ENCODE measurements around the gene SNAPC4. TPM values are rescaled to one million over a fixed set of nuclear protein-coding genes. Genes with fewer than 3 reads are reported as not detected.

Gene SNAPC4
- total RNA-seq, 2 donors from 2014 or later, result 18.0 to 18.7 TPM

DNA sequence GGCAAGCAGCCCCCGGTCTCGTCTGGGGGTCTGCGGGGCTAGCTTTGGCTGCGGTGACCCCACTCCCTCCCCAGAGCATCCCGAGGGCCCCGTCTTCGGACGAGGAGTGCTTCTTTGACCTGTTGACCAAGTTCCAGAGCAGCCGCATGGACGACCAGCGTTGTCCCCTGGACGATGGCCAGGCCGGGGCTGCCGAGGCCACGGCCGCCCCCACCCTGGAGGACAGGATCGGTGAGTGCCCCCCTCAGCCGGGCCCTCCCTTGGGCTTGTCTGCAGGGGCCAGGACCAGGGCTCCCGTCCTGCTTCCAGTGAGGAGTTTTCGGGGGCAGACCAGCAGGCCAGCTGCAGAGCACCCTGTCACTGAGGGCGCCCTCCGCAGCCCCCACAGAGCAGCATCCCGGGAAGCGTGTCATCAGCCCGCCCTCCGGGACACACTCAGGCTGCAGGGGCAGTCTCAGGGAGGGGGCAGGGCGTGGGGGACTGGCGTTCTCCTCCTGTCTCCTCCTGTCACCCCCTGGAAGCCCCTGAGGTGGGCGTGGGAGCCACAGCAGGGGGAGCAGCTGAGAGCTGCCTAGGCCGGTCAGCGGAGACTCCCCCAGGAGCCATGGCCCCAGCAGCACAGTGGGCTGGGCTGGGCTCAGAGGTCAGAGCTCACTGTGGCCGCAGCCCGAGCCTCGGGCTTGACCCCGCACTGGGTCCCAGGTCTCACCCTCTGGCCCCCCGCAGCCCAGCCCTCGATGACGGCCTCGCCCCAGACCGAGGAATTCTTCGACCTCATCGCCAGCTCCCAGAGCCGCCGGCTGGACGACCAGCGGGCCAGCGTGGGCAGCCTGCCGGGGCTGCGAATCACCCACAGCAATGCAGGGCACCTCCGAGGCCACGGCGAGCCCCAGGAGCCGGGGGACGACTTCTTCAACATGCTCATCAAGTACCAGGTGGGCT lies 44.1 kb downstream of the SNAPC4 start:
- H3K4me1 Mint-ChIP-seq, result no peaks in the 10 kb centered on the region
- H3K4me1 ChIP-seq (ENCODE audit: control insufficient read depth, insufficient read depth, low read length), result no peaks in the 10 kb centered on the region
- no peaks in the 10 kb centered on the region for H3K27me3 ChIP-seq (ENCODE audit: control insufficient read depth, insufficient read depth, low read length, poor library complexity, severe bottlenecking)
- no peak overlapping the region for H3K9ac ChIP-seq (ENCODE audit: extremely low read depth, low read length, poor library complexity, severe bottlenecking)
- TF ChIP-seq, protein P1, sequence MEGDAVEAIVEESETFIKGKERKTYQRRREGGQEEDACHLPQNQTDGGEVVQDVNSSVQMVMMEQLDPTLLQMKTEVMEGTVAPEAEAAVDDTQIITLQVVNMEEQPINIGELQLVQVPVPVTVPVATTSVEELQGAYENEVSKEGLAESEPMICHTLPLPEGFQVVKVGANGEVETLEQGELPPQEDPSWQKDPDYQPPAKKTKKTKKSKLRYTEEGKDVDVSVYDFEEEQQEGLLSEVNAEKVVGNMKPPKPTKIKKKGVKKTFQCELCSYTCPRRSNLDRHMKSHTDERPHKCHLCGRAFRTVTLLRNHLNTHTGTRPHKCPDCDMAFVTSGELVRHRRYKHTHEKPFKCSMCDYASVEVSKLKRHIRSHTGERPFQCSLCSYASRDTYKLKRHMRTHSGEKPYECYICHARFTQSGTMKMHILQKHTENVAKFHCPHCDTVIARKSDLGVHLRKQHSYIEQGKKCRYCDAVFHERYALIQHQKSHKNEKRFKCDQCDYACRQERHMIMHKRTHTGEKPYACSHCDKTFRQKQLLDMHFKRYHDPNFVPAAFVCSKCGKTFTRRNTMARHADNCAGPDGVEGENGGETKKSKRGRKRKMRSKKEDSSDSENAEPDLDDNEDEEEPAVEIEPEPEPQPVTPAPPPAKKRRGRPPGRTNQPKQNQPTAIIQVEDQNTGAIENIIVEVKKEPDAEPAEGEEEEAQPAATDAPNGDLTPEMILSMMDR (conservative IDR thresholded peaks at IDR 0.05), result no peak
- no peak for DNase-seq
- no peaks in the 10 kb centered on the region for H3K9me3 ChIP-seq (ENCODE audit: control insufficient read depth, low read length)
- no peak overlapping the region for H3K4me3 Mint-ChIP-seq
- no peak overlapping the region for H3K4me3 ChIP-seq (ENCODE audit: low read length)
- H3K27me3 Mint-ChIP-seq (ENCODE audit: insufficient read depth), result no peaks in the 10 kb centered on the region
- no peaks in the 10 kb centered on the region for H3K9me3 Mint-ChIP-seq
- H3K27ac Mint-ChIP-seq, result no peak overlapping the region
- no peaks in the 10 kb centered on the region for H3K36me3 ChIP-seq (ENCODE audit: control insufficient read depth, insufficient read depth, low read length)
- H3K36me3 Mint-ChIP-seq (ENCODE audit: low read depth), result no peaks in the 10 kb centered on the region
- WGBS, 2 experiments (ENCODE audit: insufficient coverage in 1 of 2, insufficient read length in 1 of 2), result 94% methylated on average over 42 to 54 of the region's 54 CpGs
- no peak overlapping the region for H3K27ac ChIP-seq (ENCODE audit: low read depth, low read length)

DNA sequence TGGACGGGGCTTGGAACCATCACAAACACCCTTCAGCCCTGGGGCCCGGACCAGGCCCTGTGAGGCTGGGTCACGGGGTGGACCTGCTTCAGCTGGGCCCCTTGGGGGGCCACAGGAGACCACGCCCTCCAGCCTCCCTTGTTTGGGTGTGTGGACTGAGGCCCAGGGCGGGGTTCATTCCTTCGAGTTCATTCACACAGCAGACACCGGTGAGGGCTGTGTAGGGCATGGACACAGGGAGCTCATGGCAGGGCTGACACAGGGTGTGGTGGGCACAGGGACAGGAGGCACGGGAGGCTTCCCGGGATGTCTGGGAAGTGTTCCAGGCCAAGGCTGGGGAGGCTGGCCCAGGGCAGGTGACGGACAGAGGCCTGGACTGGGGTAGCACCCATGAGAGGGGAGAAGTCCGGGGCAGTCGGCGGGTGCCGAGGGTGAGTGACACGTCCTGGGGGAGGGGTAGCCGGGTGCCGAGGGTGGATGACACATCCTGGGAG lies 45.3 kb downstream of the SNAPC4 start:
- no peaks in the 10 kb centered on the region for H3K36me3 Mint-ChIP-seq (ENCODE audit: low read depth)
- no peak overlapping the region for H3K27ac Mint-ChIP-seq

DNA sequence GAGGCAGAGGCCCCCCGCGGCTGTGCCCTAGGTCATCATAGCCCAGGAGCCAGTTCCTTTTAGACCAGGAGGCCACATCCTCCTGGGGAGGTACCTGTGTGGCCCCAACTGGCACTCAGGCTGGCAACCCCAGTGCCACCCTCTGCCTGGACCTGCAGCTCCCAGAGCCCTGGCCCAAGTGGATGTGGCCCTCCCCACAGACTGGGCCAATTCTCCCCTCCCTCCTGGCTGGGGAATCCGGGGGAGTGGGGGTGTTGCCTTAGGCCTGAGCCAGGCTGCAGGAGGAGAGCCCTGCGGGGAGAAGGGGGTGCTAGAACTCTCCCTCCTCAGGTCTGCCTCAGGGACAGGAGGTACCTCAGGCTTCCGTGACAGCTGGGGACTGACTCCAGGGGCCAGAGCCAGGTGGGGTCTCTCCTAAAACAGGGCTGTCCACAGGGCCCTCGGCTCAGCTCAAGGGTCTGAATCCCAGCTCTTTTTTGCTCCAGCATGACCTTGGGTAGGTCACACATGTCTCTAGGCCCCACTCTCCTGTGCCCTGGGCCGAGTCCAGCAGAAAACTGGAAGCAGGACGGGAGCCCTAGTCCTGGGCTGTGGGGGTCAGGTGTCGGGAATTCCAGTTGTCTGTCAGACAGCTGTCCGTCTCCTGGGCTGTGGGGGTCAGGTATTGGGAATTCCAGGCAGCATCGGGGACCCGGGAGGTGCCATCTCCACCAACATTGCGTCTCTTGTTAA lies 46.0 kb downstream of the SNAPC4 start:
- Mint-ChIP-seq H3K4me1 (no peaks in the 10 kb centered on the region), H3K27ac (no peak overlapping the region), H3K4me3 (no peak overlapping the region), H3K36me3 (ENCODE audit: low read depth) (no peaks in the 10 kb centered on the region), H3K9me3 (no peaks in the 10 kb centered on the region), H3K27me3 (ENCODE audit: insufficient read depth) (no peaks in the 10 kb centered on the region)
- Histone ChIP-seq H3K9ac (ENCODE audit: extremely low read depth, low read length, poor library complexity, severe bottlenecking) (no peak overlapping the region), H3K36me3 (ENCODE audit: control insufficient read depth, insufficient read depth, low read length) (no peaks in the 10 kb centered on the region), H3K4me3 (ENCODE audit: low read length) (no peak overlapping the region), H3K4me1 (ENCODE audit: control insufficient read depth, insufficient read depth, low read length) (no peaks in the 10 kb centered on the region), H3K27ac (ENCODE audit: low read depth, low read length) (peak overlapping the region; percentile 38), H3K27me3 (ENCODE audit: control insufficient read depth, insufficient read depth, low read length, poor library complexity, severe bottlenecking) (no peaks in the 10 kb centered on the region), H3K9me3 (ENCODE audit: control insufficient read depth, low read length) (no peaks in the 10 kb centered on the region)
- TF ChIP-seq, protein P1 (conservative IDR thresholded peaks at IDR 0.05), result no peak
- 91 to 94% methylated on average over 5 to 13 of the region's 13 CpGs for WGBS, 2 experiments (ENCODE audit: insufficient coverage in 1 of 2, insufficient read length in 1 of 2)
- DNase-seq, result no peak

More for the DNA sequence above, 45.3 kb downstream of the SNAPC4 start:
- no peak overlapping the region for H3K9ac ChIP-seq (ENCODE audit: extremely low read depth, low read length, poor library complexity, severe bottlenecking)
- Mint-ChIP-seq H3K4me1 (no peaks in the 10 kb centered on the region), H3K27me3 (ENCODE audit: insufficient read depth) (no peaks in the 10 kb centered on the region), H3K9me3 (no peaks in the 10 kb centered on the region), H3K4me3 (no peak overlapping the region)
- TF ChIP-seq, protein P1 (conservative IDR thresholded peaks at IDR 0.05), result no peak
- H3K36me3 ChIP-seq (ENCODE audit: control insufficient read depth, insufficient read depth, low read length), result no peaks in the 10 kb centered on the region
- no peak overlapping the region for H3K4me3 ChIP-seq (ENCODE audit: low read length)
- no peaks in the 10 kb centered on the region for H3K9me3 ChIP-seq (ENCODE audit: control insufficient read depth, low read length)
- H3K27me3 ChIP-seq (ENCODE audit: control insufficient read depth, insufficient read depth, low read length, poor library complexity, severe bottlenecking), result no peaks in the 10 kb centered on the region
- no peak for DNase-seq
- WGBS, 2 experiments (ENCODE audit: insufficient coverage in 1 of 2, insufficient read length in 1 of 2), result 90 to 97% methylated on average over 6 to 17 of the region's 17 CpGs
- H3K4me1 ChIP-seq (ENCODE audit: control insufficient read depth, insufficient read depth, low read length), result no peaks in the 10 kb centered on the region
- H3K27ac ChIP-seq (ENCODE audit: low read depth, low read length), result peak overlapping the region; percentile 38

Measured in endodermal cell (in vitro differentiated cells).